ENCODE results near the gene UXS1.

Gene UXS1

DNA sequence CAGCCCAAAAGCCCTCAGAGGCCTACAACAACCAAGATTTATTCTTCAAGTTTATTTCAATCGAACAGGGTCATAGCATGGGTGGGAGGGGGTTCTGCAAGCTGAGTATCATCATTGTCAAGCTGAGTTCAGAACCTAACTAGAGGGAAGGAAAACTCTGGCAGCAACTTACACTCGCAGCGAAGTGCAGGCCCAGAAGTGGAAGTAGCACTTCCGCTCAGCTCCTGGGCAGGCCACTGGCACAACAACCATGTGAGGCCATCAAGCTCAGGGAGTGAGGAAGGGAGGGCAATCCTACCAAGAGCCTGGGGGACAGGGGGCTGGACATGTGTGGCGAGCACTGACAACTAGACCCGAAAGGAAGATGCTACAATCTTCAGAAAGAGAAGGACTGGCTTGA, 4.8 kb downstream of the UXS1 start:
- DNase-seq (ENCODE audit: low read depth) = no peak

DNA sequence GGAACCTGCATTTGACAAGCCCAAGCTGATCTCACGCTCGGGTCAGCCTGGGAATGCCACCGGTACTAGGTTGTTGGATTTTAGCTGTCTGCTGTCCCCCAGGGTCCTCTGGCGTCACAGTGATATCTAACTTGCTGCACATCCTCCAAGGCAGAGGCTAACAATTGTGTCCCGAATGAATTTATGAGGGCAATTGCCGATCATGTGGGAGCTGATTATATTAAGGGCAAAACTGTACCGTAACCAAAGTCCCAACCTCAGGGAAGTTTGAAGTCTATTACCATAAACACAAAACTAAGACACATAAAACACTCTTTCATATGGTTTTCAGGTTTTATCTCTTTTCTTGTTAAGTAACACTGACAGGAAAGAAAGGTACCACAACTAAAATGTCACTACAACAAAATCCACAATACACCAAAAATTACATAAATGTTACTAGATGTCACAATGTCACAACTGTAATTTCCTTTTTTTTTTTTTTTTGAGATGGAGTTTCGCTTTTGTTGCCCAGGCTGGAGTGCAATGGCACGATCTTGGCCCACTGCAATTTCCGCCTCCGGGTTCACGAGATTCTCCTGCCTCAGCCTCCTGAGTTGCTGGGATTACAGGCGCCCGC, 6.7 kb downstream of the UXS1 start:
- no peak for DNase-seq (ENCODE audit: low read depth)

DNA sequence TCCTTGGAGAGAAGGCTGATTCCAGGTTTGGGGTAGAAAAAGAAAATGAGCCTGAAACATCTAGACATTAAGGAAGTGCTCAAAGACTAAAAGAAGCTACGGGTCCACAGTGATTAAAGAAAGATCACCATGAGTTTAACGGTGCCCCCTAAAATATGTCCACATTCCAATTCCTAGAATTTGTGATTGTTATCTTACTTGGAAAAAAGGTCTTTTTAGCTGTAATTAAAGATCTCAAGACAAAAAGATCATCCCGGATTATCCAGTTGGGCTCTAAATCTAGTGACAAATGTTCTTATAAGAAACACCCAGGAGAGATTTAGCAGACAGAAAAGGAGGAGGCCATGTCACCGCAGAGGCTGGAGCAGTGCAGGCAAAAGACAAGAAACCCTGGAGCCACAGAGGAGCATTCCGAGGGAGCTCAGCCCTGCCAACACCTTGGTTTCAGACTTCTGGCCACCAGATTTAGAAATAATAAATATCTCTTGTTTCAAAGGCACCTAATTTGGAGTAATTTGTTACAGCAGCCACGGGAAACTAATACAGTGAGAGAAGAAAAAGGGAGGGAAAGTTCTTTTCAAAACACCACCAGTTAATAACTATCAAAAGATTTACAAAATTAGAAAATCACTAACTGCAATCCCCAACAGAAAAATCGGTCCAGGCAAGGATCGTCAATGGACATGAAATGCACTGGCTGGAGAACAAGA, 8.5 kb downstream of the UXS1 start:
- DNase-seq (ENCODE audit: low read depth) = no peak

DNA sequence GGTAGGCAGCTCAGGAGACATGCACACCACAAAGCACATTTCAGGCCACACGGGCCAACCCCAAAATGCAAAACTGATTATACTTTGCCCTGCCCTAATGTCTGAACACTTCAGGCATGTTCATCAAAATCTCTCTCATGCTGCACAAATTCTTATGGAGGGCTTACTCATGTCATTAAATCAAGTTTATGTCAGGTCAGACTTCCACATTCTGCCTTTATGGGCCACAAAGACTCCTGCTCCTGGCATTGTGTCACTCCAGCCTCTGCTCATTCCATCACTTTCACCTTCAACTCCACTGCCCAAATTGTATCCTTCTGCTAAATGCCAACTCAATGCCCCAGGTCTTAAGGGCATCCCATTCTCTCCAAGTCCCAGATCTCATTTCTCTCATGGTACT, 9.2 kb downstream of the UXS1 start:
- no peak for DNase-seq (ENCODE audit: low read depth)

DNA sequence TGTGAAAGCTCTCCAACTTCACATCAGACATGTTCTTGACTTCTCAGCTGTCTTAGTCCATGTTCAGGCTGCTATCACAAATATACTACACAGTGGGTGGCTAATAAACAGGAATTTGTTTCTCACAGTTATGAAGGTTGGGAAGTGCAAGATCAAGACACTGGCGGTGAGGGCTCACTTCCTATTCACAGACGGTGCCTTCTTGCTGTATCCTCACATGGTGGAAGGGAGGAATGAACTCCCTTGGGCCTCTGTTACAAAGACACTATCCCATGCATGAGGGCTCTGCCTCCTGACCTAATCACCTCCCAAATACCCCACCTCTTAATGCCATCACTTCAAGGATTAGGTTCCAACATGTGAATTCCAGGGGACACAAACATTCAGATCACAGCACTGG, 9.7 kb downstream of the UXS1 start:
- no peak for DNase-seq (ENCODE audit: low read depth)

DNA sequence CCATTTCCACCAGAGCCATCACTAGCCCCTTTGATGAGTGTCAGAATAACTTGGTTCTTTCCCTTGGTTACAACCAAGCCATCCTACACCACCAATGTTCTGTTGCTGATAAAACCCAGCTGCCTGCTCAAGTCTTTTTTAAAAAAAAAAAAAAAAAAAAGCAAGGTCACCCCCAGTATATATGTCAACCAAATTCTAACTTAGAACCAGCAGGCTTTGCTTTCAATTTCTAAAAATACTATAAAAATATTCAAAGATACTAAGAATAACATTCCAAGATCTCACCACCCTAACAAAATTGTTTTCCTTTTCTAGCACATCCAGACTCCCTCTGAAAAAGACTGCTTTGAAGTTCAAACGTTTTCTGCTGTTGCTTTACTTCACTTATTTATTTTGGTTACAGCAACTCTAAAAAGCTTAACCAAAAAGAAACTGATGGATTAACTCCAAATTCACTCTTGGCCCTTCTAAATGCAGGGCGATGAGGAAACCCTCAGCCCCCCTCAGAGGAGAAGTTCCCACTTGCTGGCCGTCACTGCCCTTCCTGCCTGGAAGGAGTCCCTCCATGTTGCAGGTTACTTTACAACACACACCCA, 10.9 kb downstream of the UXS1 start:
- no peak for DNase-seq (ENCODE audit: low read depth)

DNA sequence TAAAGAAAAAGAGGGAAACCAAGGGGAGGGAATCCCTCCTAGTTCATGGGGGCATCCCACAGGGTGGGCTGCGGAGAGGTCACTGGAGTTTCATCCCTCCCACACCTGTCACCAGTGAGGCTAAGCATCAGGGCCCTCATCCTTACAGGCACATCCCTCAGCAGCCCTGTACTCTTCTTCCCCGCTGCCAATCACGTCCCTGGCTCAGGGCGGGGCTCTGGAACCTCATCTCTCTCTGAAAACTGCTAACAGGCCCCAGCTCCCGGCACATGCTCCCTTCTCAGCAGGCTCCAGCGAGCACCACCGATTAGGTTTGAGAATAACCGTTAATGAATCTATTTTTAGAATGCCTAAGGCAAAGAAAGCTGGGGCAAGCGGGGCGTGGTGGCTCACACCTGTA, 13.0 kb downstream of the UXS1 start:
- DNase-seq (ENCODE audit: low read depth) = no peak

DNA sequence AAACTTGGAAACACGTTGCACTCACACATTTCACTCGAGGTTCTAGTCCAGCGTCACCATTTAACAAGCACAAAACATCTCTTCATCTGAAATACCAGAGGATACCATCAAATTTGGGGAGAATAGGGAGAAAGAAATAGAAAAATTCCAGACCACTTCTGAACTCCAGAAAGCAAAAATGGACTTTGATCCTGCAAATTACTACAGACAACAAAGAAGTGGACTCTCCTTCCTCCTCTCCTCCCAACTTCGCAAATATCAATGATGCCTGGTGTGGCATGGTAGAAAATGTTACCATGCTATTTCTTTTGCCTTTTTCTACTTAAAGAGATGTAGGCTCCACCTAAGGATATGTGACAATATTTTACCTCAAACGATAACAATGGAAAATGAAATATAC, 13.5 kb downstream of the UXS1 start:
- DNase-seq (ENCODE audit: low read depth) = no peak

DNA sequence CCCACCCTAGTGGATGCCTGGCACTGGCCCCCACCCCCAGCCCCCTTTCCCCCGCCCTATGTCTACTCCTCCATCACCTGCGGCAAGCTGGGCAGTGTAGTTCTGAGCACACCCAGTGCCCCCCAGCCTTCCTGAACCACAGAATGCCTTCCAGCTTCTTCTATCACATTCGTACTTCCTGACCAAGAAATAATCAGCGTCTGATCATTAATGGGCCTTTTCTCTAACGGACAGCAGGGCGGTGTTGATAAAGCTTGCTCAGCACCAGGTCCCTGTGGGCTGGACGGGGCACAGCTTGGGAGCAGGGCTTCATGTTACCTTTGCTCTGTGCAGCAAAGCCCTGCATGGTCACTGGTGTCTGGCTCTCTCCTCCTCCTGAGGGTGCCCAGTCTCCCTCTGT, 15.4 kb downstream of the UXS1 start:
- DNase-seq (ENCODE audit: low read depth) = no peak

DNA sequence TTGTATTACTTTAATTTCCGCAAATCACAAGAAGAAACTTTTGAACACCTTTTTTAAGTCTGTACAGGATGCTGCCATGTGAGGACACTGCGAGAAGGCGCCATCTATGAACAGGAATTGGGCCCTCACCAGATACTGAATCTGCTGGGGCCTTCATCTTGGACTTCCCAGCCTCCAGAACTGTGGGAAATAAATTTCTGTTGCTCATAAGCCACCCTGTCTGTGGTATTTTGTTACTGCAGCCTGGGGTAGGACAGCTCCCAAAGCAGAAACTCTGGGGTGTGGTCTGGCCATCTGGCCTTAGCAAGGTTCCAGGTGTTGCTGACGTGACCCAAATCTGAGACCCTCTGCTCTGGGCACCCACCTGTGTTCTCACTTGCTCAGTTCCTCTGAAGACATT, 16.5 kb downstream of the UXS1 start:
- DNase-seq (ENCODE audit: low read depth) = no peak

DNA sequence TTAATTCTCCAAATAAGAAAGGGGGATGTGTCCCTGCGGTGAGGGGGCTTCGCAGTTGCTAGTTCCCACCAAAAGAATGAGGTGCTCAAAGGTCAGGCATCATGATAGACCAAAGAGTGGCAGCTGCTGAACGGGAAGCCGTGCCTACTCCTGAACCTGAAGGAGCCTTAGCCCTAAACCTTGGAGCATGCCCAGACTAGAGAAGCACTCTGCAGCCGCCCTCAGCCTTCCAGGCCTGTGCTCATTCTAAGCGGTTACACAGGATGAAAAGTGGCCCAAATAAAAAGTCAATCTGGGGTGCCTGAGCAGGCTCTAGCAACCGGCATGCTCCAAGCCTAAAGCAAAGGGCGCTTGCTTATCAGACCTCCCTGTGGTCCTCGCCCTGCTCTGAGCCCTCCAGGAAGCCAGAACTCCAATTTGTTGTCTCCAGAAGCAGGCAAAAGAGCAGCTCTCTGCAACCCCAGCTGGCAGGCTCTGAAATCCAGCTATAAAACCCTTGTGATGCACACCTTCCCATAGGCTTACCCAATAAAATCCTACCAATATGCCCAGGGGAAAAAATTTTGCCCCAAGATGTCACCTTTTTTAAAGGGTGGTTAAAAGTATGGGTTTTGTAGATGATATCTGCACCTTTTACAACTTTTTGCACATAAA, 17.5 kb downstream of the UXS1 start:
- DNase-seq (ENCODE audit: low read depth) = no peak

DNA sequence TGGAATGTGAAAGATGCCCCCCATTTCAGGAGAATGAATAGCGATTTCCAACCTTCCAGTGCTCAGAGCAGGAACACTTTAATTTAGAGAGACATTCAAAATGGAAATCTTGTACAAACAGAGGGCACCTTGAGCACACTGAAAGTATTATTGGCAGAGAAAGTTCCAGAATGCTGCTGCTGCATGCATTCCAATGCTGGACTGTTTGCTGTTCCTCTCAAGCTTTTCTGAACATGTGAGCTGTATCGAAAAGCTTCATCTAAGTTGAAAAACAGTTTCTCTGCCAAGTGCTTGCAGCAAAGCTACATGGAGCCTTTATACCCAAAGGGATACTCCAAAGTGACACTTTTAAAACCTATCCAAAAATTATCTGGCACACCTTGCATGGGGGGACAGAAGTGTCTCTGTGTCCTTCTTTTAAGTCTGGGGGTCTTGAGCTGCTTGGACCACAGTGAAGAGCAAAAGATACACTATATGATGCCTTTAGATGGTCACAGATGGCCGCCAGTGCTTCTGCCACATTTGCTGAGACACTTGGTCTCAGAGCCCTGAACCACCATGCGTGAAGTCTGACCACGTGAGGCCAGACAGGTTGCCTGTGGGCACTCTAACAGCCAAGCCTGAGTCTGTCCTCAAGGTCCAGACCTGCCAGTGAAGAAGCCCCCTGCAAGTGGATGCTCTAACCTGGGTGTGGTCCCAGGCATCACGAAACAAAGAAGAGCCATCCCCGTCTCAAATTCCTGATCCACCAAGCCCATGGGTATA, 18.8 kb downstream of the UXS1 start:
- no peak for DNase-seq (ENCODE audit: low read depth)

DNA sequence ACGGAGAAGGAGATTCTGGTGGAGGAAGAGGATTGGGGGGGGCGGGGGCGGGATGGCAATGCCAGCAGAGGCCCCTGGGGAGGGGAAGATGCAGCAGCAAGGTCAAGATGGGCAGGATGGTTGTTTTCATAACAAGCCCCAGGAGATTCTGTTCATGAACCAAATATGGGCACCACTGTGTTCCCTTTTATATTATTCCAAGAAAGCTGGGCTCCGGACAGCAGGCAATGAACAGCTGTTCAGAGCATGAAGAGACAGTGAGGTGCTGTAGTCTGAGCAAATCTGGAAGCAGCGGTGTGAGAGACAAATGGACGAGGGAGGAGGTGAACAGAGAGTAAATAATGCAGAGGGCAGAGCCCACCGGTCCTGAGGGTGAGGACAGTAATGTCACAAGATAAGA, 20.0 kb downstream of the UXS1 start:
- no peak for DNase-seq (ENCODE audit: low read depth)

DNA sequence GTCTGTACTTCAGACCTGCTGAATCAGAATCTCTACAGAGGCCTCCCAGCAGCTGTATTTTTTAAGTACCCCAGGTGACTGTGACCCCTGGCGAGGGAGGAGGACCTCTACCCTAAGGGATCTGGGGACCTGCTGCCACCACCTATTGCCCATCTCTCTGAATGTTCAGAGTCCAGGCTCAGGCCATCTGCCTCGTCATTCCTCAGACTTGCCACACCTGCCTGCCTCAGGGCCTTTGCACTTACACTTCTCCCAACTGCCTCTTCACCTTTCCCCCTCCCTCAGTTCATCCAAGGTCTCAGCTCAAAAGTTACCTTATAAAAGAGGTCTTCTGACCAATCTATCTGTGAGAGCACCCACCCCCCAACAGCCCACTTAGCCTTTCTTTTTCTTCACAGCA, 21.5 kb downstream of the UXS1 start:
- DNase-seq (ENCODE audit: low read depth) = no peak

DNA sequence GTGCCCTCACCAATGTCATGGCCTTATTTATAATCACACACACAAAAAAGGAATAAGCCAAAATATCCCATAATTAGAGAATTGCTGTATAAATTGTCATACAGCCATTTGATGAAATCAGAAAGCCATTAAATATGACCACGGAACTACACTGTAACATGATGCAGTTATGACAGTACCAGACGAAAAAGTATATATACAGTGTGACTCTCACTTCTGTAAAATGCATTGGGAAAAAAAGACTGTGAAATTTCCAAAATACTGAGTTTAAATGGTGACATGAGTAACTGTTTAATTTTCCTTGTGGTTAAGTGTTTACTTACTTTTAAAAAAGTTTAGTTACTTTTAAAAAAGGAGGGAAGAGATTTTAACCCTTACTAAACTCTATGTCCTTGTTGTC, 25.4 kb downstream of the UXS1 start:
- DNase-seq (ENCODE audit: low read depth) = no peak

DNA sequence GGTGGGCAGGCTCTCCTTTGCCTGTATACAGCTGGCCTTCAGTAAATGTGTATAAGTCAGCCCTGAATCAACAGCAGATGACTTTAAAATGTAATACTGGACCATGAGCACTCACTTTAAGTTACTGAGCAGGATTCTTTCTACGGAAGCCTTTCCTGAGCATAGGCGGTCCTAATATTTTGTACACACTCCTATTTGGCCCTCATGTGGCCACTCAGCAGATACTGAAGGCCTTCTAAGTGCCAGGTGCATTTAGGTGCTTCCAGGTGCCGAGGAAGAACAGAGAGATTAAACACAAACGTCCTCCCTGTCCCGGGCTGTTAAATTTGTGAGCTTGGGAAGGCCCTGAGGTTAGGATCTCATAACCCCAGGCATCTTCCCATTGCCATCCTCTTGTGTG, 27.0 kb downstream of the UXS1 start:
- DNase-seq (ENCODE audit: low read depth) = no peak

DNA sequence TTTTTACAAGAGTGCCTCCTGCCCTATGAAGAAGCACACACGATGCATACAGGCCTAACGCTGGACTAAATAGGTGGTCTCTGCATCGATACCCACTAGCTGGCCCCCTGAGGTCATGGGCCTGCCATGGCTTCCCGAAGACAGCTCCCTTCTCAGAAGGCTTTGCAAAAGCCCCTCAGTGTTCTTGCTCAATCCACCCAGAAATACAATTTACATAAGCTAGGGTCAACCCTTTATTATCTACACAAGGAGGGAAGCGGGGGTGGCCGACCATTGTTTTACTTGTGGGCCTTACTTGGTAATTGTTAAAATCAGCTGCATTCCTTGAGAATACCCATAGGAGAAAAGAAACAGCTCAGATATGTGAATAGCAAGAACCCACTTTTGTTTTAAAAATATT, 28.5 kb downstream of the UXS1 start:
- DNase-seq (ENCODE audit: low read depth) = no peak

DNA sequence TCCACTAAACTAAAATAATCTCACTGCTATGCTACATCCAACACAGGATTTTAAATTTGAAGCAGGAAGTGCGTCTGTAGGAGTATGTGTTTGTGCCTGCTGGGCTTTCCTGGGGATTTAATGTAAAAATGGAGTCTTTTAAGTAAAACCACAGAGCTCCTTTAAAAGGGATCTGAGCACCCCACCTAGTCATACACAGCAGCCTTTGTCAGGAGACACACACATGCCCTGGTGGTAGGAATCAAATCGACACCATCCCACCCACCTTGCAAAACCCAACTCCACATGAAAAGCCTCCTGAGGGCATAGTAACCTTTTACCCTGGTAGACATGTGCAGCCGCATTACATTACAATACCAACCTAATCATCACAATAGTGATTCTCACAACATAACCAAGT, 29.1 kb downstream of the UXS1 start:
- no peak for DNase-seq (ENCODE audit: low read depth)

DNA sequence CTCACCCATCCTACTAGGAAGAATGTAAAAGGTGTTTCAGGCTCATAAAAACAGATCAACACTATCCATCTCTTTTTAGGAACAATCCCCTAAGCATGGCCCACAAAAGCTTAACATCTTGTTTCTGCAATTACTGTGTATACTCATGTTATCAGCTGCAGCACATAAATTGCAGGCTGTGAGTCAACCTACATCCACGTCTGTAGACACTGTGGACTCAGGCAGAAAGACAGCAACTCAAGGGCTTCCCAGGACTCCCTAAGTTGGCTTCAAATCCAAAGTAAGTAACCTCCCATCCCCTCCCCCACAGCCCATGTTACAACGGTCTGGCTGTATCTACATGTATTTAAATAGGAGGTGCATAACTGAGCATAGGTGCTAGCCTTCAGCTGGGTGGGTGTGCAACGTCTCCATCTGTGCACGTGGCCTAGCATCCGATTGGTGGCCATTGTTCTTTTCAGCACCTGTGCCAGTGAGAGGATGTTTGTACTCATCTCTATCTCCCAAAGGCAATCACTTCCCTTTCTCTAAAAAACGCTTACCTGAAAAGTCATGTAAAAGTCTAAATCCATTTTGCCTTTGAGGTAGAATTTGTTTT, 30.1 kb downstream of the UXS1 start:
- no peak for DNase-seq (ENCODE audit: low read depth)

DNA sequence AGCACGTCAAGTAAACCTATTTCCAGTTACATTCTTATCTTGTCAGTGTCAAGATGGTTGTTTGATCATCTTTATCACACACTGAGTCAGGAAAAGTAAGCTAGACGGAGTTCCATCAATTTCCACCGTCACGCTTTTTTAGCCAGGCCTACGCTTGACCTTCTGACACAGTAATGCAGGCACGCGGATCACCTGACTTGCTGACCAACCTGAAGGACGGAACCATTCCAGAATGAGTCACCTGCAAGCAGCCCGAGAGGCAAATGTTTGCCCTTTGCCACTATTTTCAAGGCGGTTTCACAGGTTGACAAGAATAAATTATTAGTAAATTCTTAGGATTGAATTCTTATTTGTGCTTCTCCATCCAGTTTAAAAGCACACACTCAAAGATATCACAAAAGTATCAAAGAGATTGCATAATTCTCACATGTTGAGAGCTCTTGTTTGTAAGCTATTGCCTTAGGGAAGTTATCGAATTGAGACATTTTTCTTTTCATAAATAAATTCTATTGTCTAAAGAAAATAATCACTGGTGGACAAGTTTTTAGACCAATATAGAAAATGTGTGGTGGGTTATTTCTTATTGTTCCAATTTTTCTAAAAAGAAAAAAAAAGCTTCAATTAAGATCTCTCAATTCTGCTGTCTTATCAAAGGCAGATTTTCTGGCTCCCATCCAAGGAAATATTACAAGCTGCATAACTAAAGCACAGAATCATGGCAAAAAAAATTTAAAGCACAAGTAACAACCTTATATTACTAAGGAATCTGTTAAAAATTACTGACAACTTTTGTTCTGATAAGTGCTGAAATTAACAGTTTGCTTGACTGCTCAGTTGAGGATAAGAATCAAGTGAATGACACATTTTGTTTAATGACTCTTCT, 31.9 kb downstream of the UXS1 start:
- no peak for DNase-seq (ENCODE audit: low read depth)

DNA sequence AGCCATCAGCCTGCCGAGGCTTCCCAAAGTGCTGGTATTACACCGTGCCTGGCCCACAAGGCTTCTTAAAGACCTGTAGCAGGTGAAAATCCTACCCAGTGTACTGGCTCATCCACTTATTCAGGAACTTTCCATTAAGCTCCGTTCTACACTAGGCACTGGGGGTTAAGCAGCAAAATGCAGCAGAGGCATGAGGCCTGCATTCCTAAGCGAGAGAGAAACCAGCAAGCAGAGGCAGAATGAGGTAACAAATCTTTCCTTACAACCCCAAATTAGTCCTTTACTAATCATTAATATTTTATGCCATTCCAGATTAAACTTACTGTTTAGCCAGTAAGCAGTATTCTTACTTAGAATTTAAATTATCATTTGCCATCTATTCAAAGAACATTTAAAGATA, 32.8 kb downstream of the UXS1 start:
- DNase-seq (ENCODE audit: low read depth) = no peak
